Measurements from ENCODE around the gene MUC5AC. TPM values are rescaled to one million over a fixed set of nuclear protein-coding genes. Genes with fewer than 3 reads are reported as not detected.

The MUC5AC gene
- total and polyA plus RNA-seq, 4 donors = not detected

GRCh38 chr11:1109918-1110705, 47.6 kb upstream of the MUC5AC start (continued):
- no peak for TF ChIP-seq ZBTB33 (IDR thresholded peaks at IDR 0.05)
- no peak for TF ChIP-seq FOXA2 (IDR thresholded peaks at IDR 0.05)
- TF ChIP-seq MAX (IDR thresholded peaks at IDR 0.05) = no peak

- no peak overlapping the region for H3K4me3 ChIP-seq (ENCODE audit: low read depth in 1 of 3, low read length in 3 of 3)
- 77% methylated on average over 10 of the region's 10 CpGs for WGBS
- TF ChIP-seq ZBTB33 (IDR thresholded peaks at IDR 0.05) = no peak
- TF ChIP-seq RAD21 (IDR thresholded peaks at IDR 0.05) = no peak
- no peak for TF ChIP-seq FOXA1 (IDR thresholded peaks at IDR 0.05)
- TF ChIP-seq EGR1 (IDR thresholded peaks at IDR 0.05; ENCODE audit: low read depth in 2 of 2) = no peak
- TF ChIP-seq GABPA (IDR thresholded peaks at IDR 0.05 in 1 of 2, conservative IDR thresholded peaks at IDR 0.05 in 1 of 2) = no peak
- no peaks in the 10 kb centered on the region for H3K9me3 ChIP-seq (ENCODE audit: control insufficient read depth in 4 of 4, low read length in 3 of 4)
- no peak for DNase-seq (ENCODE audit: low spot score)
- no peaks in the 10 kb centered on the region for H3K36me3 ChIP-seq (ENCODE audit: control insufficient read depth in 4 of 4, insufficient read depth in 3 of 4, low read depth in 1 of 4, low read length in 3 of 4)
- H3K9ac ChIP-seq (ENCODE audit: low read depth in 1 of 2, low read length in 2 of 2) = no peak overlapping the region
- H3K27ac ChIP-seq (ENCODE audit: low read depth in 1 of 2, low read length in 2 of 2) = no peak overlapping the region
- H3K4me1 ChIP-seq (ENCODE audit: control insufficient read depth in 4 of 4, insufficient read depth in 4 of 4, low read length in 3 of 4) = no peaks in the 10 kb centered on the region
- H3K27me3 ChIP-seq (ENCODE audit: control insufficient read depth in 4 of 4, insufficient read depth in 4 of 4, low read length in 3 of 4) = no peaks in the 10 kb centered on the region
Measured at GRCh38 chr11:1111545-1112212, 46.1 kb upstream of the MUC5AC start.

DNA sequence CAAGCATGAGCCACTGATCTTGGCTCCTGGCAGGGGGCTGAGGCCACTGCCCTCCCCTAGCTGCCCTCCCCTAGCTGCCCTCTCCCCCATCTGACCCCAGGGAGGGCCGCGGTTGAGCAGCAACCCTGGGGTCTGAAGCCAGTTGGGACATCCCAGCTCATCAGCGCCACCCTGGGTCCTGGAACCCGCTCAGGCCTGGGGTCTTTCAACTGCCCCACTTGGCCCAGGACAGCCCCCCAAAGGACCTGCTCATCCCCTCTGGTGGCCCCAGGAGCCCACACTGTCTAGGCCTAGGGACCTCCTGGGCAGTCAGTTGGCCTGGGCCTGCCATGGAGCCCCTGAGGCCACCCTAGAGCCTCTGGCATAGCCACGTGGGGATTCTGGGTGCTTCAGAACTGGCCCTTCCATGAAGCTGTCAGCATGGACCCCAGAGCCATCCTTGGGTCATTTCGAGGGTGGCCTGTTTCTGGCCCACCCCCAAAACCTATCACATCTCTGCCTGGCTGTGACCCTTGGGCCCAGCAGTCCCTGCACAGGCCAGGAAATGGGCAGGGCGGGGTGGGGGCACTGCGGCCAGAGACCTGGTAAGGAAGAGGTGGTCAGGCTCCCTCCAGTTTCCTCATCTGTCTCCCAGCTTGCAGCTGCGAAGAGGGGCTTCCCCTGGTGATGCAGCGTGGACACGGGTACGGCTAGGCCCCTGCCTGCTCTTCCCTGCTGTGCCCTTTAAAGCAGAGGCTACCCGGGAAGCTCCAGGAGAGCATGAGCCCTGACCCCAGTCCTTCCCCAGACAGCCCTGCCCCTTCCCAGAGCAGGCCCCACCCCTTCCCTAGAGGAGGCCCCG, 45.2 kb upstream of the MUC5AC start:
- DNase-seq (ENCODE audit: low spot score) = no peak
- no peak overlapping the region for H3K4me3 ChIP-seq (ENCODE audit: low read depth in 1 of 3, low read length in 3 of 3)

More for the DNA sequence above, 45.2 kb upstream of the MUC5AC start:
- H3K4me1 ChIP-seq (ENCODE audit: control insufficient read depth in 4 of 4, insufficient read depth in 4 of 4, low read length in 3 of 4) = no peaks in the 10 kb centered on the region
- no peaks in the 10 kb centered on the region for H3K36me3 ChIP-seq (ENCODE audit: control insufficient read depth in 4 of 4, insufficient read depth in 3 of 4, low read depth in 1 of 4, low read length in 3 of 4)
- no peak overlapping the region for H3K27ac ChIP-seq (ENCODE audit: low read depth in 1 of 2, low read length in 2 of 2)
- no peaks in the 10 kb centered on the region for H3K27me3 ChIP-seq (ENCODE audit: control insufficient read depth in 4 of 4, insufficient read depth in 4 of 4, low read length in 3 of 4)
- no peaks in the 10 kb centered on the region for H3K9me3 ChIP-seq (ENCODE audit: control insufficient read depth in 4 of 4, low read length in 3 of 4)
- no peak overlapping the region for H3K9ac ChIP-seq (ENCODE audit: low read depth in 1 of 2, low read length in 2 of 2)
- TF ChIP-seq HNF4A (conservative IDR thresholded peaks at IDR 0.05) (no peak), JUND (IDR thresholded peaks at IDR 0.05) (no peak), RAD21 (IDR thresholded peaks at IDR 0.05) (no peak), MAX (IDR thresholded peaks at IDR 0.05) (no peak), GABPA (IDR thresholded peaks at IDR 0.05 in 1 of 2, conservative IDR thresholded peaks at IDR 0.05 in 1 of 2) (no peak), ZBTB33 (IDR thresholded peaks at IDR 0.05) (no peak), FOXA1 (IDR thresholded peaks at IDR 0.05) (no peak), TAF1 (conservative IDR thresholded peaks at IDR 0.05) (no peak), CTCF (IDR thresholded peaks at IDR 0.05; ENCODE audit: low read depth, low read length, missing input control) (no peak), SP1 (IDR thresholded peaks at IDR 0.05) (no peak), ATF3 (IDR thresholded peaks at IDR 0.05) (no peak), NR2F2 (IDR thresholded peaks at IDR 0.05) (no peak), EGR1 (IDR thresholded peaks at IDR 0.05; ENCODE audit: low read depth in 2 of 2) (no peak), FOXA2 (IDR thresholded peaks at IDR 0.05) (no peak)
- WGBS = 91% methylated on average over 14 of the region's 14 CpGs
